Neural progenitor cell (in vitro differentiated cells): ENCODE results near the gene LTB.

ENCODE experiments used
- EZH2phosphoT487 ChIP-seq: fragments of 200-600 bp; sonication (generic); IDR thresholded peaks from 2 replicates; pipeline ENCODE4 v1.6.1; 2017; ENCODE audit warnings: antibody characterized with exemption
- TF ChIP-seq, protein P1 (sequence below): fragments of 200-600 bp; sonication (generic); IDR thresholded peaks from 2 replicates; pipeline ENCODE4 v1.5.1; 2017; ENCODE audit warnings: antibody characterized with exemption, mild to moderate bottlenecking

DNA sequence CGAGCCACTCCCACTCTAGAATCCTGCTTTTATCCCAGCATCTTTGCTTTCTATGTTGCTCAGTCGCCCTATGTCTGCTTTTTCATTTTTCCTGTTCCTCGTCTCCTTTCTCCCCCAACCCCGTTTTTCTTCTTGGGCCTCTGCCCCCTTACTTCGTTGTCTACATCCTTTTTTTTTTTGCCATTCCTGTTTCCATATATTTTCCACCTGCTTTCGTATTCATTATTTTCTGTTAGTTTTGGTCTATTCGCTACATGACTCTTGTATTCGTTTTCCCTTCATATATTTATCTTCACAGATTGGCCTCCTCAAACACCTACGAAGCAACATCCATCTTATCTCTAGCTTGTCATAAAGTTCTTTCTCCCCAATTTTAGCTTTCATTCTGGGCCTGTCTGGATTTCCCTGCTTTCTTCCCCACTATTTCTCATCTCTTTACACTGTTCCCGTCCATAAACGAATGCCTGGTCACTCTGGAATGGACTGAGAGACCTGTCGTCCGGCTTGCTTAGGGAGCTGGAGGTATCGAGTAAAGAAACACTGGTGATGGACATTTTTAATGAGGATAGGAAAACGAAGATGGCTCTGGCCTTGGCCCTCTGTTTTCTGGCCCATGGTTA is 39.2 kb upstream of the LTB start:
- TF ChIP-seq, protein P1, sequence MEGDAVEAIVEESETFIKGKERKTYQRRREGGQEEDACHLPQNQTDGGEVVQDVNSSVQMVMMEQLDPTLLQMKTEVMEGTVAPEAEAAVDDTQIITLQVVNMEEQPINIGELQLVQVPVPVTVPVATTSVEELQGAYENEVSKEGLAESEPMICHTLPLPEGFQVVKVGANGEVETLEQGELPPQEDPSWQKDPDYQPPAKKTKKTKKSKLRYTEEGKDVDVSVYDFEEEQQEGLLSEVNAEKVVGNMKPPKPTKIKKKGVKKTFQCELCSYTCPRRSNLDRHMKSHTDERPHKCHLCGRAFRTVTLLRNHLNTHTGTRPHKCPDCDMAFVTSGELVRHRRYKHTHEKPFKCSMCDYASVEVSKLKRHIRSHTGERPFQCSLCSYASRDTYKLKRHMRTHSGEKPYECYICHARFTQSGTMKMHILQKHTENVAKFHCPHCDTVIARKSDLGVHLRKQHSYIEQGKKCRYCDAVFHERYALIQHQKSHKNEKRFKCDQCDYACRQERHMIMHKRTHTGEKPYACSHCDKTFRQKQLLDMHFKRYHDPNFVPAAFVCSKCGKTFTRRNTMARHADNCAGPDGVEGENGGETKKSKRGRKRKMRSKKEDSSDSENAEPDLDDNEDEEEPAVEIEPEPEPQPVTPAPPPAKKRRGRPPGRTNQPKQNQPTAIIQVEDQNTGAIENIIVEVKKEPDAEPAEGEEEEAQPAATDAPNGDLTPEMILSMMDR, result no peak
- no peak for TF ChIP-seq EZH2phosphoT487
